GM19463 (cell line): ENCODE results near the gene ATG2B.
"Not testable (repeated sequence)": the region's sequence is repeated elsewhere in the genome, so short reads cannot be mapped to it uniquely, and the experiment has no call there.

Source experiments
- ATAC-seq: cut with Tn5 transposase; IDR thresholded peaks from one replicate; pipeline ENCODE4 v1.9.1; 2021; ENCODE audit warnings: mild to moderate bottlenecking, moderate library complexity; ENCODE audit not compliant: unreplicated experiment

ATG2B gene

DNA sequence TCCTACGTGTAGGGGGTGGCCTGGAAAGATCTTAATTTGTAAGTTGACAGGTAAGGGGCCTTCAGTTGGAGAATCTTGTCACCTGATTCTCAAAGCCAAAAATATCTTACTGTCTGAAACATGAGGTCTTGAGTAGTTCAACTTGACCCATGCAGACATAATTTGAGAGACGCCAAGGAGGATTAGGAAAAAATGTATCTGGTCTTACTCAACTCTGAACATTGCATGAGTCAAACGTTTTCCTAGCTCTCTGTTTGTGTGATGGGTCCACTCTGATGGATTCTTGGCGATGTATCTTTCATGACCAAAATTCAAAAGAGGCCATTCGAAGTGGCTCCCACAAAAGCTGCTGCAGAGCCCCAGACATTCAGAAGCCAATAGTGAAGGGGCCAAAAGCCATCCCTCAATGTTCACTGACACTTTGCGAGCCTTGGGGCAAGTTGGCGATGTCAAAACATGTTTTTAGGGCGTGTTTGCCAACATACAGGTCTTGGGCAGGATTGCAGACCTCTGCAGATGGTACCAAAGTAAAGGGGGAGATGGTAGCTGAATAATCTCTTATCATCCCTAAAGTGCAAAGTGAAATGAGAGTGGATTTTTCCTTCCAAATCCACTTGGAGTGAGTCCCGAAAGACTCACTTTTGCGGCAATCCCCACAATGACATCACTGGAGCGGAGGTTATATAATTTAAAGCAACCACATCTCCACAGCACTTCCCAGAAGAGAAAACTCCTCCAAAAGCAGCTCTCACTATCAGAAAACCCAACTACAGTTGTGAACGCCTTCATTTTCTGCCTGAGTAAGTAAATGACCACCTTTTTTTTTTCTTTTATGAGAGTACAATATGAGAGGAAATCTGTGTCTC lies 107.4 kb downstream of the ATG2B start, which contains the start of gene BDKRB1:
Gene BDKRB1, plus strand, starts transcription at position 710 of the 866 bp plus-strand sequence. CDS start 7,473 bp downstream, outside the sequence.
- ATAC-seq: no peak

DNA sequence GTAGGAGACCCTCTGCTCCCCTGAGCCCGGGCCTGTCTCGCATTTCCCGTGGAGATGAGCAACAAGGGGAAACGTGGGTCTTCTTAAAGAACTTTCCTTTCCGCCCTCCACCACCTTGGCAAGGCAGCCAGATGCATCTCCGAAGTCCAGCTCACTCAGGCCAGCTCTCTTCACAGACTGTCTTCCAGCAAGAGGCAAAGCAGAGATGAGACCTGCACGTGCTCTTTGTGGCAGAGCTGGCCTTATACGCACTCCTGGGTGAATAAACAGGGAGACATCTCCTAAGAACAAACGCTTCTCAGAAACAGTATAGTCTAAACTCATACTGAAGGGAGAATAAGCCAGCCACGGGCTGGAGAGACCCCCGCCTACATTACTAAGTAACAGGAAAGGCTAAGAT lies 108.5 kb downstream of the ATG2B start:
- ATAC-seq: no peak

DNA sequence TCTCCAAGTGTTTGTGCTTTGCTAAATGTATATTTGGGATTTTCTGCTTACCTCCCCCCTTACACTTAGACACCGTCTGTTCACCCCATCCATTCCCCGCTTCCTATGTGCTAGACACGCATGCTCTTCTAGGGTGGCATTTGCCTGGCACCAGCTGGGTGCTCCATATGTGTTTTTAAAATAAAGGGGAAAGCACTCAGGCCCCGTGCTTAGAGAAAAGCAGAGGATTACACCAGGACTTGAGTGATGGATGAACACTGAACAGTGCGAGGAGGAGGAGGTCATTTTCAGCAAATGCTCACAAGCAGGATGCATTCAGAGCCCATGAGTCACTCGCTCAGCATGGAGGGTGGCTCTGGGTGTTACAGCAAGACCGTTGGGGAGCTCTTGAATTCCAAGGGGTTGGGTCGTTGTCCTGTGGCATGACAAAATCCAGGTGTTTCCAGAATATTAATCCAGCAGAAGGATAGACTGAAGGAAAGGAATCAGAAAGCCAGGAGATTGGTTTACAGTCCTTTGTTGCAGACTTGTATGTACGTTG lies 110.1 kb downstream of the ATG2B start:
- ATAC-seq: no peak

DNA sequence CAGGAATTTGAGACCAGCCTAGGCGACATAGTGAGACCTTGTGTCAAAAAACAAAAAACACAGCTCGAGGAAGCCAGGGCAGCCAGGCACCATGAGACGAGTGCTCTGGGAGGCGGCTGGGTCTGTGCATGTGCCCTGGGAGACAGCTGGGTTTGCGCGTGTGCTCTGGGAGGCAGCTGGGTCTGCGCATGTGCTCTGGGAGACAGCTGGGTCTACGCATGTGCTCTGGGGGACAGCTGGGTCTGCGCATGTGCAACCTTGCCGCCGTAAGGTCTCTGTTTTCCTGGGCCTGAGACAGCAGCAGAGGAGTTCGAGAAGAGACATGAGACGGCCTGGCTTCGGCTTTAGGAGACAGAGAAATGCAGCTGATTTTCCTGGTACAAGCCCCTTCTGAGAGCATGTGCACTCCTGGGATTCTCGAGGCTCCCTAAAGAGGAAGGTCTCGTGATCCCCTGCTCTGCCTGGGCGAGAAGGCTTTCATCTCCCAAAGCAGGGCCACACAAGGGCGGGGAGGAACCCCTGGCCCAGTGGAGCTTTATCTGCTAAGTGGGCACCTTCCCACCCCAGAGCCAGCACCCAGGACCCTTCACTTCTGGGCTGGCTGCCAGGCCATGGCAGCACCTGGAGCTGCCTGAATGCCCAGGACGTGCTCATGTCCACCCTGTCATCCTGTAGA lies 110.7 kb downstream of the ATG2B start:
- no peak for ATAC-seq

DNA sequence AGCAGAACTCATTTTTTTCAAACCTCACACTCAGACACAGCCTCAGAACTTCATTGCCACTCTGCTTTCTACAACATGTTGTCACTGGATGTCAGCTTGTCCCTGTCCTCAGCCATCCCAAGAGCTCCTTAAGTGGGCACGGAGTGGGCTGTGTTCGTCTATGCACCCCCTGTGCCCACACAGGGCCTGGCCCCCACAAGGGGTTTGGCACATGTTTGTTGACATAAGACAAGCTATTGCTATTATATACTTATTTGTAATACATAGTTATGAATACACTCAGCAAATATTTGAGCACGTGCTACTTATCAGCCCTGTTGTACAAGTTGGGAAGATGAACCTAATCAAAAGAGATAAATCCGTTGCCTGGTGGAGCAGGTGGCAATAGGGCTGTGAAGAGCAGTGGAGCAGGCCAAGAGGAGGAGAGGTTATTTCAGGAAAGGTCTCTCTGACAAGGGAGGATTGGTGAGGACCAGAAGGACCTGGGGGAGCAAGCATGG lies 111.4 kb downstream of the ATG2B start:
- no peak for ATAC-seq

DNA sequence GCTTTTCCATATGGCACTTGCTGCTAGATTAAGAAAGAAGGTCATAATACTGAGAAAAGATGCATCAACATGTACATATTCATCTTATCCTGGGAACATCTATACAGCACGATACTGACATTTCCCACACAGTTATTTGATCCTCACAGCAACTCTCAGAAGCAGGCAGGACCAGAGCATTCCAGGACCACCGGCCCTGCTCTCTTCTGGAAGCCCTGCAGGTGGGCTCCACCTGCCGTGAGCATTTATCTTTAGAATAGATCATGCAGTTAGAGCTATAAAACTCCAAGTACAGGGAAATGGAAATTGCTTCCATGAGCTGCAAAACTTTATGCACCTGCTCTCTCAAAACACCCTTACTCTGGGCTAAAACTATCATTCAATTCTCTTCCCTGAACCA lies 112.7 kb downstream of the ATG2B start:
- no peak for ATAC-seq

DNA sequence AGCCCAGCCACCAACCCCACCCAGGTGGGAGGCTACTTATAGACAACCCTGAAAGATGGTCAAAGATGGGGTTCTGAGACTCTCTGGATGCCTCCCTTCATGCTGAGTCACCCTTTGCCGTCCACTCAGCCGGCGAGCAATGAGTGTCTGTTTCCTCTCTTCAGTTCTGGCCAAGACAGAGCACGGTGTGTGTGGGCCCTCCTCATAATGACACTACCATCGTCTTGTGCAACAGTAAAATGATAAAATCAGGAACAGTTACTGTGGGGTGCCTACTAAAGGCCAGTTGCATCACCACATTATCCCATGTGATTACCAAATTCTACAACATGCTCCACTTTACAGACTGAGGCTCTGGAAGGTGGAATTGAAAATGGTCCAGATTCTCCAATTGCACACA lies 114.1 kb downstream of the ATG2B start:
- ATAC-seq: no peak

DNA sequence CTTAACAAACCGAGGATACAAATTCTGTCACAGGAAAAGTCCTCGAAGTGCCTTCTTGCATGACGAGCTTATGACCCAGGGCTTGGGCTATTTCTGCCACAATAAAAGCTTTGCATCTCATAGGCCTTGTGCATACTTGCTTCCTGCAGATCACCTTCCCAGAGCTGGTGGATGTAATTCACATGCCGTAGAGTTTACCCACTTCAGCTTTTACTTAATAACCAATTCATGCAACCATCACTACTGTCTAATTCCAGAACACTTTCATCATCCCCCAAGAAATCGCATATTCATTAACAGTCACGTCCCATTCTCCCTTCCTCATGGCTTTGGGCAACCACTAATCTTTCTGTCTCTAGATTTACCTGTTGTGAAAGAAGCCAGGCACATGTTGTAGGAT lies 116.1 kb downstream of the ATG2B start:
- no peak for ATAC-seq

DNA sequence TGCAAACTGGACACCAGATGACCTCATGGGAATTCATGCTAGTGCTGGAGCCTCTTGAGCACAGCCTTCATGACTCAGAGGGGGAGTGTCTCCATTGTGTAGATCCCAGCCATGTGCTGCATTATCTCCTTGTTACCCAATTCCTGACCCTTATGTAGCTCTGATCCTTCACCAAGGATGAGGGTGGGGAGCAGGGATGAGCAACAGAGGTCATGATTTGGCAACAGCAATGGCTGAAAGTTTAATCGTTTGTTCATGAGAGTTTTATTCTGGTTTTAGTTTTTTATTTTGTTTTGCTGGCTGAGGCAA lies 116.6 kb downstream of the ATG2B start:
- no peak for ATAC-seq

DNA sequence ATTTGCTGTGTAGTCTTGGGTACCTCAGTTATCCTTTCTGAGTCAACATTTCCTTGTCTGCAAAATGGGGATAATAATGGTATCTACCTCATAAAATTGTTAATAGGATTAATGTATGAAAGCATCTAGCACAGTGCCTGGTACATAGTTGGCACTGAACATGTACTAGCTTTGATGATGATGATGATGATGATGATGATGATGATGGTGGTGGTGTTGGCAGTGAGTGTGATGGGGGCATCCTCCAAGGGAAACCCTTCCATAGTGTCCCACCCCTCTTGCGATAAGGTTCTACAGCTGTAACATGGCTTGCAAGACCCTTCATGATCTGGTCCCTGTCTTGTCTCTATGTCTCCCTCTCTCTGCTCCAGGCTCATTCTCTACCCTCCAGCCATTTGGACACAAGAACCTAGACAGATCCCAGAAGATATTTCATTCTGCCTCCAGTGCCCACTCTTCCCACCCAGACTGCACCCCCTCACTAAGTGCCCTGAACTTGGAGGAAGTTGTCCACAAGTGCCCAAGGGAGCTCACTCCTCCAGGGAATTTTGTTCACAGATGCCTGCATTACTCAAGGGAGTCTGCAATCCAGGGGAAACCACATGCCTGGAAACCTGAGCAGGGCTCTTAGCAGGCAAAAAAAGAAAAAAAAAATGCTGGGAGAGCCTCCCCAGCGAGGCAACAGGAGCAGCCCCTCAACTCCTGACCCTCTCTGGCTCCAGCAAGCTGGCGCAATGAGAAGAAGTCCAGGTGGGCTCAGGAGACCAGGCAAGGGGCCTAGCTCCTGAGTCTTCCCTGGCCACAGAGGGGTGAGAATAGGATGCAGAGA lies 117.2 kb downstream of the ATG2B start:
- no peak for ATAC-seq

DNA sequence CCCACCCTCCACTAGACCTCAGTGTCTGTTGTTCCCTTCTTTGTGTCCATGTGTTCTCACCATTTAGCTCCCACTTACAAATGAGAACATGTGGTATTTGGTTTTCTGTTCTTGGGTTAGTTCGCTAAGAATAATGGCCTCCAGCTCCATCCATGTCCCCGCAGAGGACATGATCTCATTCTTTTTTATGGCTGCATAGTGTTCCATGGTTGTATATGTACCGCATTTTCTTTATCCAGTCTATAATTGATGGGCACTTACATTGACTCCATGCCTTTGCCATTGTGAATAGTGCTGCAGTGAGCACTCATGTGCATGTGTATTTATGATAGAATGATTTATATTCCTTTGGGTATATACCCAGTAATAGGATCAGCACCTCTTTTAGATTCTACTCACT lies 118.1 kb downstream of the ATG2B start:
- not testable (repeated sequence) for ATAC-seq

DNA sequence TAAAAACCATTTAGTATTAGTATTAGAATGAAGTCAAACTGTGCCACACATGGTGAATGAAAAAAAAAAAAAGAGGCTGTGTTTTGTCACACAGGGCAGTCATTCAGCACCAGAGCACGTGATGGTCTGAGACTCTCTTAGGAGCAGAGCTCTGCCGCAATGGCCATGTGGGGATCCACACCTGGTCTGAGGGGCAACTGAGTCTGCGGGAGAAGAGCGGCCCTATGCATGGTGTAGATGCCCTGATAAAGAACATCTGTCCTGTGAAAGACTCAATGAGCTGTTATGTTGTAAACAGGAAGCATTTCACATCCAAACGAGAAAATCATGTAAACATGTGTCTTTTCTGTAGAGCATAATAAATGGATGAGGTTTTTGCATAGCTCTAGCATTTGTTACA lies 119.4 kb downstream of the ATG2B start:
- no peak for ATAC-seq

DNA sequence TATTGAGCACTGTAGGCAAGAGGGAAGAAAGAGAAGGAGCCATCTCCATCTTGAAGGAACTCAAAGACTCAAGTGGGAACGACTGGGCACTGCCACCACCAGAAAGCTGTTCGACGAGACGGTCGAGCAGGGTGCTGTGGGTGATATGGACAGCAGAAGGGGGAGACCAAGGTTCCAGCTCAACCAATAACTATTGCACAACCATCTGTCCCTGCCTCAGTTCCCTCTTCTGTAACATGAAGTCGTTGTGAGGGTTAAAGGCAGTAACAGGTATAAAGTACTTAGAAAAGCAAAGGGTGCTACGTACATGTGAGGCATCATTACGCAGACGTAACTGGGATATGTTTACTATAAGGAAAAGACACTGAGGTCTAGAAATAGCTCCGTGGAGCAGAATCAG lies 121.0 kb downstream of the ATG2B start:
- ATAC-seq: no peak

DNA sequence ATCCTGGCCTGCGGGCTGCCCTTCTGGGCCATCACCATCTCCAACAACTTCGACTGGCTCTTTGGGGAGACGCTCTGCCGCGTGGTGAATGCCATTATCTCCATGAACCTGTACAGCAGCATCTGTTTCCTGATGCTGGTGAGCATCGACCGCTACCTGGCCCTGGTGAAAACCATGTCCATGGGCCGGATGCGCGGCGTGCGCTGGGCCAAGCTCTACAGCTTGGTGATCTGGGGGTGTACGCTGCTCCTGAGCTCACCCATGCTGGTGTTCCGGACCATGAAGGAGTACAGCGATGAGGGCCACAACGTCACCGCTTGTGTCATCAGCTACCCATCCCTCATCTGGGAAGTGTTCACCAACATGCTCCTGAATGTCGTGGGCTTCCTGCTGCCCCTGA lies 122.5 kb downstream of the ATG2B start:
- no peak for ATAC-seq

DNA sequence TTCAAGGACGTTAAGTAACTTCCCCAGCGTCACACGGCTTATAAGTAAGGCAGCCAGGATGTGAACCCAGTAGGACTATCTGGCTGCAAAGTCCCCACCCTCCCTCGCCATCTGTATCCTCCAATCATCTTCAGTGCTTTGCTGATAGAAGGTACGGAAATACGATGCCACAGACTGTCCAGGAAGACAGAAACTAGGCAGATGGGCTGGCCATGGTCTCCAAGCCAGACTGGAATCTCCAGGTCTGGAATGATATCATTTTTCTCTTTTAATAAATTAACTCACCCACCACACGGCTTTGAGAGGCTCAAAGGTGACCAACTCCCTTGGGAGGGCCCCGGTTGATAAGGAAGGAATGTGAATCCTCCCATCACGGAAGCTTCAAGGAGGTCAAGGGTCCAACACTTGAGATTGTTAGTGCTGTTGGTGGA lies 123.4 kb downstream of the ATG2B start:
- no peak for ATAC-seq

DNA sequence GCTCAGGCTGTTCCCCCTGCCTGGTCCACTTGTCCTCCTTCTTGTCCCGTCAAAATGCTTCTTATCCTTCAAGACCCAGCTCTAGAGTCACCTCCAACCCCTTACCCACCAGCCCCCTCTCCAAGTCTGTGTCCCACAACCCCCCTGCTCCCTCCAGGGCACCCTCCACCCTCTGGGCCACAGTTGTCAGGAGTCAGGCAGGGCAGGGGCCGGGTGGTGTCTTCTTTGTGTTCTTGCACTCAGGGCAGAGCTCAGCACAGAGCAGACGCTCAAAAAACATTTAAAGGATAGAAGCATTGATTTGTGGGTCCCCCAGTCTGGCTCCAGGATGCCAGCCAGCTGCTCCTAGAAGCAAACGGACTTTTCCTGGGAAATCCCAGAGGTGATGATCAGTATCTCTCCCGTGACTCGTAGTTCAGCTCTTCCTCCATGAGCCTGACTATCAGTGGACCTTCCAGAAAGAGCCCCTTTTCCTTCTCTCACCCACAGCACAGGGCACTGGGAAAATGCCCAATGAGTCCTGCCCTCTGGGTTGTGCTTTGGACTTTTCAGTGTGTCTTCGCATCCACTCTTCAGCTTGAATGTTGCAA lies 124.4 kb downstream of the ATG2B start:
- no peak for ATAC-seq

DNA sequence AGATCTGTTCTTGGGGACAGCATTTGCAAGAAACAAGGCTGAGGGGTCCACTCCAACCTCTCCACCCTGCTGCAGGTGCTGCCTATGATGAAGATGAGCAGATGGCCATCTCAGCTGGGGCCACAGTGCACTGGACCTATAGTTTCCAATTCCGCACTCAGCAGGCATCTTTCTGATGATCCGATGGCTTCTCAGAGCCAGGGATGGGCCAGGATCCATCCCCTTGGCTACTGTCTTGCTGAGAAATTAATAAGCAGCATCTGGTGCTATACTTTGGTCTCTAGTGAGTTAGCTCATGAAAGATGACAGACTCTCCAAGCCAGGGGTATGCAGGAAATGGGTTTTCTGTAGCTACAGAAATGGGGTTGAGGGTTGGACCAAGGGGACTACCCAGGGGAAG lies 125.5 kb downstream of the ATG2B start:
- no peak for ATAC-seq

DNA sequence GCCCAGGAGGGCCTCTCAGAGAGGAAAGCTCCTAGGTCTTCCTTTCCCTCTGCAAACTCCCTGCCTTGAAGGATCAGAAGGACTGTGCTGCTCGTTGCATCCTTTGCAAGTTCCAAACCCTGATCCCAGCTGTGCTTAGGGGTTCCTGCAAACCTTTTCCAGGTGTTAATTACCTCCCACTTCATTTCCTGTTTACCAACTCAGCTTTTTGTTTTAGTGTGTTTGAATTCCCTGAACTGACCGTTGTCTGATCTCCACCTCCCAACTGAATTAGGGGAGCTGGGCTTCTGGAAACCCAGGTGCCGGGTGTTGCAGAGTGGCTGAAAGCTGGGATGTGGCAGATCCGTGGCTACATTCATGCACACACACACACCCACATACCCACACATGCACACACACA lies 127.7 kb downstream of the ATG2B start:
- ATAC-seq: no peak

DNA sequence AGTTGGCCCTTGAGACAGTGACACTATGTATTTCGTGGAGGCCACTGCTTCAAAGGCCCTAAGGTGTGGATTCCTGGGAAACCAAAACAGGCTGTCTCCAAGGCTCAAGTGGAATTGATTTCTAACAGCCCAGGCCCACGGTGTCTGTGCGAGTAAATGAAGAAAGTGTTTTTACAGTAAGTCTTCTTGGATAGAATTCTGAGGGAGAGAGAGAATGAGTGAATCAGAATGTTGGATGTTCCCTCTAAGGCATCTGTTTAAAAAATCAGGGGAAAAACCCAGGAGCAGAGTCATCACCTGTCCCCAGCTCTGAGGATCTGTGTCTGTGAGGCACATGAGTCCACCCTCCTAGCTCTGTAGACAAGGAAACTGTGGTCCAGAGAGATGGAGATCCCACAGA lies 129.5 kb downstream of the ATG2B start:
- no peak for ATAC-seq

DNA sequence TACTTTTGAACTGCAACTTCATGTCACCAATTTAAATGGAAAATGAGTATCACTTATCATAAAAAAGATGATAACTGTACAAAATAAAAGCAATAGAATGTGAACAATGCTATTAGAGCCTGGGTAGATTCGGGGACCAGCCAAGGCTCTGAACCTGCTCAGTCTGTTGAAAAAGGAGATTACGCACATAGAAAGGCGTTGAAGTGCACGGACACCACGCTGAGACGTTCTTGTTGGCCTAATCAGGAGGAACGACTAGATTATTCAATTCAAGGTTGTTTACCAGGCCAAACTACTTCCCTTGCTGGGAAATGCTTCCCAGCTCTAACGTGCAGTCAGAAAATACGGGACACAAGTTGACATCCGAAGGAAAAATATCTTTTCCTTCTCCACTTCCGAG lies 130.6 kb downstream of the ATG2B start:
- ATAC-seq: no peak
